B cell (primary cell): ENCODE measurements around the gene MAPK1. TPM values are rescaled to one million over a fixed set of nuclear protein-coding genes. Genes with fewer than 3 reads are reported as not detected.

Experiments used
- ATAC-seq: fragments of 200-7000 bp; cut with Tn5 transposase; one replicate; pipeline ENCODE4 v1.10.0; 2021; ENCODE audit warnings: low read depth, mild to moderate bottlenecking, moderate number of reproducible peaks, moderate library complexity
- CTCF ChIA-PET: fragments of 350-600 bp; sonication (Branson Sonifier 250); formaldehyde crosslinking; loops from one replicate; lab custom pipeline; 2021; ENCODE audit warnings: antibody characterized with exemption, inconsistent platforms; lab: Charles Lee
- POLR2A ChIA-PET: fragments of 350-600 bp; sonication (Branson Sonifier 250); formaldehyde crosslinking; loops from one replicate; lab custom pipeline; 2021; ENCODE audit warnings: antibody characterized with exemption; lab: Charles Lee
- DNase-seq: peaks from one replicate; pipeline ENCODE4 v3.0.0; 2013
- H2AFZ ChIP-seq: 2 replicates; pipeline ENCODE4 v1.6.1; 2012; ENCODE audit warnings: mild to moderate bottlenecking, low read depth, low read length; ENCODE audit not compliant: insufficient read depth, poor library complexity, severe bottlenecking
- H3K27ac ChIP-seq, 2 donors: 1 replicate in 1 of 2; 2 replicates in 1 of 2; pipeline ENCODE4 v1.5.1; 2012 to 2013; ENCODE audit warnings: low read length in 2 of 2, mild to moderate bottlenecking in 2 of 2, moderate library complexity in 1 of 2
- H3K27me3 ChIP-seq, 4 experiments: fragments of 200-600 bp in 1 of 4; sonication (generic) in 1 of 4; replicated peaks in 1 of 4; 1 replicate in 2 of 4; 2 replicates in 2 of 4; pipeline versions ENCODE4 v1.6.1 to v1.7.0; 2013 to 2016; ENCODE audit warnings: low read length in 3 of 4, mild to moderate bottlenecking in 2 of 4, mixed read lengths in 1 of 4, moderate library complexity in 1 of 4; ENCODE audit not compliant: insufficient read depth in 4 of 4, control insufficient read depth in 3 of 4; ENCODE audit errors: control extremely low read depth in 1 of 4
- H3K36me3 ChIP-seq, 2 experiments: replicated peaks in 1 of 2; 1 replicate in 1 of 2; 2 replicates in 1 of 2; pipeline versions ENCODE4 v1.6.1 to v1.7.1; 2013; ENCODE audit warnings: low read length in 1 of 2; ENCODE audit not compliant: insufficient read depth in 2 of 2, control insufficient read depth in 1 of 2; ENCODE audit errors: control extremely low read depth in 1 of 2, extremely low read depth in 1 of 2
- H3K4me1 ChIP-seq, 2 donors: fragments of 200-600 bp in 1 of 2; sonication (generic) in 1 of 2; 1 replicate in 1 of 2; 2 replicates in 1 of 2; pipeline versions ENCODE4 v1.5.1 to v1.6.1; 2013 to 2017; ENCODE audit warnings: low read length in 2 of 2; ENCODE audit not compliant: control insufficient read depth in 2 of 2, insufficient read depth in 2 of 2
- H3K4me2 ChIP-seq: replicated peaks from 2 replicates; pipeline ENCODE3; 2012; ENCODE audit warnings: mild to moderate bottlenecking, low read depth, low read length; ENCODE audit not compliant: poor library complexity, severe bottlenecking
- H3K4me3 ChIP-seq, 5 experiments: fragments of 200-600 bp in 1 of 5; sonication (generic) in 1 of 5; 1 replicate in 3 of 5; 2 replicates in 2 of 5; pipeline versions ENCODE4 v1.5.1 to v1.7.0; 2011 to 2016; ENCODE audit warnings: low read length in 4 of 5, mild to moderate bottlenecking in 4 of 5, low read depth in 2 of 5, control low read depth in 1 of 5, moderate library complexity in 1 of 5; ENCODE audit not compliant: insufficient read depth in 1 of 5; ENCODE audit errors: control extremely low read depth in 1 of 5, extremely low read depth in 1 of 5
- H3K79me2 ChIP-seq: fragments of 200-600 bp; sonication (generic); one replicate; pipeline ENCODE4 v1.6.0; 2016; ENCODE audit warnings: low read length; ENCODE audit not compliant: control insufficient read depth, insufficient read depth
- H3K9ac ChIP-seq: fragments of 200-600 bp; sonication (generic); 2 replicates; pipeline ENCODE4 v1.6.1; 2017; ENCODE audit warnings: mild to moderate bottlenecking, low read length, moderate library complexity
- H3K9me3 ChIP-seq, 3 donors: one replicate each; pipeline versions ENCODE4 v1.6.1 to v1.7.1; 2013; ENCODE audit warnings: low read length in 2 of 3; ENCODE audit not compliant: control insufficient read depth in 2 of 3, insufficient read depth in 1 of 3; ENCODE audit errors: control extremely low read depth in 1 of 3
- H4K20me1 ChIP-seq: 2 replicates; pipeline ENCODE4 v1.6.0; 2012; ENCODE audit warnings: mild to moderate bottlenecking, low read length; ENCODE audit not compliant: insufficient read depth, control insufficient read depth, poor library complexity, severe bottlenecking
- H3K27ac Mint-ChIP-seq: one replicate; pipeline ENCODE4 v1.8.0; 2021; ENCODE audit warnings: mixed read lengths
- H3K27me3 Mint-ChIP-seq: one replicate; pipeline ENCODE4 v1.8.0; 2021; ENCODE audit warnings: mixed read lengths
- H3K4me1 Mint-ChIP-seq: one replicate; pipeline ENCODE4 v1.8.0; 2021; ENCODE audit warnings: mixed read lengths
- H3K4me3 Mint-ChIP-seq: one replicate; pipeline ENCODE4 v1.8.0; 2021; ENCODE audit warnings: mixed read lengths
- H3K9me3 Mint-ChIP-seq: one replicate; pipeline ENCODE4 v1.8.0; 2022; ENCODE audit warnings: mixed read lengths; ENCODE audit not compliant: insufficient read depth
- CTCF ChIP-seq: fragments of 200-600 bp; IDR thresholded peaks from one replicate; pipeline ENCODE4 v1.8.0; 2022; ENCODE audit warnings: antibody characterized with exemption, mild to moderate bottlenecking
- EZH2 ChIP-seq: IDR thresholded peaks from 2 replicates; pipeline ENCODE4 v1.6.1; 2012; ENCODE audit warnings: borderline replicate concordance, low read depth, mild to moderate bottlenecking, moderate library complexity, low read length; ENCODE audit not compliant: insufficient read depth, poor library complexity, severe bottlenecking
- WGBS: methylation state at CpG from one replicate; pipeline ENCODE4 v1.1.5; 2013; ENCODE audit warnings: missing lambda C conversion rate; ENCODE audit not compliant: insufficient coverage; 5-methylcytosine and 5-hydroxymethylcytosine counted together
- intact Hi-C: fragments of 100-400 bp; cut with micrococcal nuclease; formaldehyde crosslinking; loops from one replicate; pipeline ENCODE4 v1.10.0; 2022
- polyA plus RNA-seq: library from polyadenylated mRNA; depleted of rRNA; stranded (reverse); fragments of >200 nt; gene quantifications from 2 replicates; pipeline ENCODE4 v1.2.3, GENCODE V29; 2012
- total RNA-seq, 2 donors: library from RNA; stranded (reverse); fragments of 120-200 nt in 1 of 2; gene quantifications; 1 replicate in 1 of 2; 2 replicates in 1 of 2; pipeline versions ENCODE4 v1.2.3 to v1.2.4, GENCODE V29; 2013 to 2022

Gene MAPK1
- total and polyA plus RNA-seq, 2 donors (not counting 1 experiment from before 2014, with no cell fraction given), result 24.0 to 155 TPM

DNA sequence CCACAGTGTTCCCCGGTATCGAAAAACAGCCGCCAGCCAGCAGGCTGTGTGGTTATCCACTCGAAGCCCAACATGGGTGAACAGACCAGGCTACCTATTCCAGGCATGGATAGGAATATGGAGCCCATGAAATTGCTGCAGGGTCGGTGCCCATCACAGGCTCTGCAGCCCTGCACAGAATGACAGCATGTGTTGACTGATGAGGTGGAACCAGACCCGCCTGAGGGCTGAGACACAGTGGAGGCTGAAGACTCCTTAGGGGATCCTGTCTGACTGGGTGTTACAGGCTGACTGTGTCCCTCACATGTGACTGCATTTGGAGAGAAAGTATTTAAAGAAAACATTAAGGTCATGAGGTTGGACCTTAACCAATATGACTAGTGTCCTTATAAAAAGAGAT lies 125.7 kb downstream of the MAPK1 start:
- no peak overlapping the region for H3K27ac ChIP-seq
- ChIA-PET CTCF (no interaction called here), POLR2A (no interaction called here)
- Mint-ChIP-seq H3K9me3 (no peaks in the 10 kb centered on the region), H3K27ac (no peak overlapping the region), H3K4me1 (peaks cover 8% of the 10 kb centered on the region), H3K27me3 (no peaks in the 10 kb centered on the region), H3K4me3 (no peak overlapping the region)
- no peaks in the 10 kb centered on the region for H3K9me3 ChIP-seq
- H3K27me3 ChIP-seq, result no peaks in the 10 kb centered on the region
- H2AFZ ChIP-seq, result no peak overlapping the region
- TF ChIP-seq CTCF (no peak), EZH2 (no peak)
- DNase-seq, result no peak
- no peak overlapping the region for H3K9ac ChIP-seq
- no peak for ATAC-seq
- intact Hi-C loops, result no loop called here
- no peak overlapping the region for H3K4me3 ChIP-seq
- peaks cover 4 to 6% of the 10 kb centered on the region in 2 donors for H3K4me1 ChIP-seq
- 84% methylated on average over 6 of the region's 6 CpGs for WGBS
- no peaks in the 10 kb centered on the region for H3K36me3 ChIP-seq
- no peaks in the 10 kb centered on the region for H4K20me1 ChIP-seq
- H3K79me2 ChIP-seq, result no peaks in the 10 kb centered on the region
- no peak overlapping the region for H3K4me2 ChIP-seq

DNA sequence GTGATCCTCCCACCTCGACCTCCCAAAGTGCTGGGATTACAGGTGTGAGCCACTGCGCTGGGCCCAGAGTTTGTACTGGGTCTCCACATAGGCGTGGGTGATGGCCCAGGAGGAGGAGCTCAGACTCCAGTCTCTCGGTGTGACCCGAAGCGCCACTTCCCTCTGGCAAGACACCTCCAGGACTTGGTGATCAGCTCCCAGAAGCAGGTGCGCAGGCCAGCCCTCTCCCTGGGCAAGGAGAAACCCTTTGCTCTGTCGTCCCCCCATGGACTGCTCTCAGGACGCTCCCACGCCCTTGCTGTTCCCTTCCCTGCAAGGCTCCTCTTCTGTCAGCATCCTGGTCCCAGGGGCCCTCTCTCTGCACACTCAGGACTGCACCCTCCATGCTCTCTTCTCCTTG lies 126.4 kb downstream of the MAPK1 start:
- no peaks in the 10 kb centered on the region for H3K27me3 ChIP-seq
- H3K4me3 ChIP-seq, result no peak overlapping the region
- POLR2A ChIA-PET, result no interaction called here
- CTCF ChIA-PET, result no interaction called here
- H3K9ac ChIP-seq, result no peak overlapping the region
- intact Hi-C loops, result no loop called here
- no peak overlapping the region for H3K4me3 Mint-ChIP-seq
- peaks cover 8% of the 10 kb centered on the region for H3K4me1 Mint-ChIP-seq
- no peaks in the 10 kb centered on the region for H3K79me2 ChIP-seq
- no peaks in the 10 kb centered on the region for H3K27me3 Mint-ChIP-seq
- H3K9me3 Mint-ChIP-seq, result no peaks in the 10 kb centered on the region
- 94% methylated on average over 9 of the region's 10 CpGs for WGBS
- ATAC-seq (no peak), DNase-seq (no peak)
- H3K4me1 ChIP-seq, result peaks cover 4 to 12% of the 10 kb centered on the region in 2 donors
- H2AFZ ChIP-seq, result no peak overlapping the region
- TF ChIP-seq CTCF (no peak), EZH2 (no peak)
- no peaks in the 10 kb centered on the region for H3K36me3 ChIP-seq
- H3K27ac ChIP-seq, result no peak overlapping the region
- no peaks in the 10 kb centered on the region for H3K9me3 ChIP-seq
- no peaks in the 10 kb centered on the region for H4K20me1 ChIP-seq
- H3K27ac Mint-ChIP-seq, result no peak overlapping the region
- H3K4me2 ChIP-seq, result no peak overlapping the region
